ENCODE data around the gene PROM1. TPM values are rescaled to one million over a fixed set of nuclear protein-coding genes. Genes with fewer than 3 reads are reported as not detected.
A peak's percentile ranks its signal among the peaks of the same experiment; 100 is the strongest.

Gene PROM1
- total and polyA plus RNA-seq, 4 donors: 1.2 to 5.2 (median 3.7) TPM

- TF ChIP-seq RAD21 (IDR thresholded peaks at IDR 0.05) (peak; percentile 34 to 47), CTCF (IDR thresholded peaks at IDR 0.05; ENCODE audit: low read depth, low read length, missing input control) (no peak), NR2F2 (IDR thresholded peaks at IDR 0.05) (no peak), ZBTB33 (IDR thresholded peaks at IDR 0.05) (no peak)
- Histone ChIP-seq H3K27ac (ENCODE audit: low read depth in 1 of 2, low read length in 2 of 2) (no peak within 1 kb of the TSS), H3K9ac (ENCODE audit: low read depth in 1 of 2, low read length in 2 of 2) (no peak within 1 kb of the TSS), H3K4me3 (ENCODE audit: low read depth in 1 of 3, low read length in 3 of 3) (no peak within 1 kb of the TSS), H3K36me3 (ENCODE audit: control insufficient read depth in 4 of 4, insufficient read depth in 3 of 4, low read depth in 1 of 4, low read length in 3 of 4) (no peaks in the 10 kb centered on the region), H3K4me1 (ENCODE audit: control insufficient read depth in 4 of 4, insufficient read depth in 4 of 4, low read length in 3 of 4) (no peaks in the 10 kb centered on the region), H3K9me3 (ENCODE audit: control insufficient read depth in 4 of 4, low read length in 3 of 4) (peaks cover 0 to 2% (median 0%) of the 10 kb centered on the region in 4 donors), H3K27me3 (ENCODE audit: control insufficient read depth in 4 of 4, insufficient read depth in 4 of 4, low read length in 3 of 4) (no peaks in the 10 kb centered on the region)
- 45% methylated on average over 9 of the region's 9 CpGs for WGBS
- DNase-seq (ENCODE audit: low spot score): peak; percentile 53
These were observed 120.8 kb downstream of the PROM1 start, which contains the start of gene FGFBP2 for GRCh38 chr4:15963001-15963451. TSS of gene FGFBP2 (minus strand) at chr4:15963175. CDS start at chr4:15963129, 46 bp downstream.

- H3K9ac ChIP-seq (ENCODE audit: low read depth in 1 of 2, low read length in 2 of 2): no peak overlapping the region
- H3K9me3 ChIP-seq (ENCODE audit: control insufficient read depth in 4 of 4, low read length in 3 of 4): peaks cover 0 to 2% (median 0%) of the 10 kb centered on the region in 4 donors
- DNase-seq (ENCODE audit: low spot score): no peak
- TF ChIP-seq EGR1 (IDR thresholded peaks at IDR 0.05; ENCODE audit: low read depth in 2 of 2) (no peak), REST (IDR thresholded peaks at IDR 0.05) (no peak), SP1 (IDR thresholded peaks at IDR 0.05) (no peak), FOXA1 (IDR thresholded peaks at IDR 0.05) (no peak), GABPA (IDR thresholded peaks at IDR 0.05 in 1 of 2, conservative IDR thresholded peaks at IDR 0.05 in 1 of 2) (no peak), RXRA (IDR thresholded peaks at IDR 0.05) (no peak), YY1 (IDR thresholded peaks at IDR 0.05) (no peak), MAX (IDR thresholded peaks at IDR 0.05) (no peak), JUND (IDR thresholded peaks at IDR 0.05) (no peak), TAF1 (conservative IDR thresholded peaks at IDR 0.05) (no peak), NR2F2 (IDR thresholded peaks at IDR 0.05) (no peak), RAD21 (IDR thresholded peaks at IDR 0.05) (no peak), FOXA2 (IDR thresholded peaks at IDR 0.05) (no peak), ZBTB33 (IDR thresholded peaks at IDR 0.05) (no peak), CTCF (IDR thresholded peaks at IDR 0.05; ENCODE audit: low read depth, low read length, missing input control) (no peak), HNF4A (conservative IDR thresholded peaks at IDR 0.05) (no peak), ATF3 (IDR thresholded peaks at IDR 0.05) (no peak), HNF4G (IDR thresholded peaks at IDR 0.05) (no peak)
- H3K36me3 ChIP-seq (ENCODE audit: control insufficient read depth in 4 of 4, insufficient read depth in 3 of 4, low read depth in 1 of 4, low read length in 3 of 4): no peaks in the 10 kb centered on the region
- no peak overlapping the region for H3K27ac ChIP-seq (ENCODE audit: low read depth in 1 of 2, low read length in 2 of 2)
- no peaks in the 10 kb centered on the region for H3K27me3 ChIP-seq (ENCODE audit: control insufficient read depth in 4 of 4, insufficient read depth in 4 of 4, low read length in 3 of 4)
- WGBS: 88% methylated on average over 16 of the region's 16 CpGs
- no peak overlapping the region for H3K4me3 ChIP-seq (ENCODE audit: low read depth in 1 of 3, low read length in 3 of 3)
- no peaks in the 10 kb centered on the region for H3K4me1 ChIP-seq (ENCODE audit: control insufficient read depth in 4 of 4, insufficient read depth in 4 of 4, low read length in 3 of 4)
These were observed 121.9 kb downstream of the PROM1 start for GRCh38 chr4:15961781-15962510.
